Head of caudate nucleus (tissue), 42 donors: Measurements from ENCODE around the gene SKAP1.
"Not testable (repeated sequence)": the region's sequence is repeated elsewhere in the genome, so short reads cannot be mapped to it uniquely, and the experiment has no call there.

ENCODE experiments used
- DNase-seq, 42 donors: peaks; one replicate each; pipeline versions ENCODE4 v3.0.0 to v3.0.0-alpha.2; 2020 to 2021; ENCODE audit warnings: mixed read lengths in 7 of 42
- intact Hi-C: fragments of 100-400 bp; cut with DNase I; formaldehyde crosslinking; loops from one replicate; pipeline ENCODE4 v1.15.0; 2022

The SKAP1 gene

DNA sequence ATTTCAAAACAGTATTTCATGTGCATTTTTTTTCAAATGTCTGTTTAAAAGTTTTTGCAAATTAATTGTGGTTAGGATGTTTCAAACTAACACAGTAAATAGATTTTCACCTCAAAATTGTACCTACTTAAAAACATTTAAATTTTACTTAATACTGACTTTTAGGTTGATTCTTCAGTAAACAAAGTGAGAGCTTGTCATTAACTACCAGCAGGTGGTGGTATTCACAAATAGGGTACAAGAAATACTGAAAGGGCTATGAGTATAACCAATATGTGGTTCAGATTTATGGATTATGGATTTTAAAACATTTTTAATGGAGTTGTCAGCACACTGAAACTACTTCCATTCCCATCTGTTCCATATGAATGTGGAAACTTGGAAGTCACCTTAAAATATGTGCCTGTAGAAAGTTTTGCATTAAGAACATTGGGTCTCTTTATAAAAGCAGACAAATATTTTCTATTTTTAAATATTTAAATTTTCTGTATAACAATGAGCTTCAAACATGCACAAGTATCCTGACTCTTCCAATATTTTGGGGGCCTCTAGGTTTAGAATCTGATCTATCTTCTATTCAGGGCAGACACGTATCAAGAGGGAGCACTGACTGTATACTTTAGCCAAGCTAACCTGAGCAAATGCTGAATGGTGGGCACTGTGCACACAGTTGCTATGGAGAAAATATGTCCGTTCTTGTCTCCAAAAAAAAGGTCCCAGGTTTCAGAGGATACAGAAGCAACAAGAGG lies 166.9 kb downstream of the SKAP1 start:
- no peak for DNase-seq

GRCh38 chr17:48261297-48261880 lies 168.6 kb downstream of the SKAP1 start:
- DNase-seq, result no peak
- intact Hi-C loops, result no loop called here

More for the DNA sequence above, 166.9 kb downstream of the SKAP1 start:
- intact Hi-C loops, result no loop called here

GRCh38 chr17:48259694-48260291 lies 170.2 kb downstream of the SKAP1 start:
- intact Hi-C loops, result no loop called here
- DNase-seq, result peak in 1 of 42 donors; percentile 5

DNA sequence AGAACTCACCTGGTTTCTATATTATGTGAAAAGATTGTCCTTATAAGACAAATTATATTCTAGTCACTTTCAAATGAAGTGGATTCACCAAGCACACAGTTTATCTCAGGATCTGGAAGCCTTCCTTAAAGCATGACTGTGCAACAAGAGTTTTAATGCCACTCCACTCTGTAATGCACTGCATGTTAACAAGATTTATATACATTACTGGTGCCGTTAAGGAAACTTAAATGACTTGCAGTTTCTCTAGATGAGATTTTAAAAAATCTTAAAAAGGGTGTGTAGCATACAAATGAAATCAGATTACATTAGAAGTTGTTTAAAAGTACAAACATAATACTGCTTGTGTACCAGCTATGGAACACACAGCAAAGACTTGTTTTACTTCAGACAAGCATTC lies 171.7 kb downstream of the SKAP1 start:
- no peak for DNase-seq

DNA sequence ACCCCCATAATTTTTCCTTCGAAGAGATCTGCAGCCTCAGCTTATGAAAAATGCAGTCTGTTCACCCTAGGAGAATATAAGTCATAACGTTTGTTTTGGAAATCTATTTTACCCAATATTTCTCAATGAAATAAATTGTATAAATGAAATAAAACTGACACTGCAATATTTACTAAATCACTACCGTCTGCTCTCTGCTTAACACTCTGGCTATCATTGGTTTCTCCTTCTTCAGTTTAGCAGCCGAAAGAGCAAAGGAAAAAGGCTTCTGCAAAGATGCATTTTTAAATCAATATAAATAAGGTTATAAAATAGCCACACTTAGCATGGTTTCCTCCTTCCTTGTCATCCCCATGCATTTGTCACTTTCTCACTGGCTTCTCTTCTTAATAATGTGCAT lies 174.3 kb downstream of the SKAP1 start:
- intact Hi-C loops, result no loop called here

More for the DNA sequence above, 171.7 kb downstream of the SKAP1 start:
- intact Hi-C loops, result no loop called here

GRCh38 chr17:48254896-48255295 lies 175.1 kb downstream of the SKAP1 start:
- DNase-seq, result no peak
- intact Hi-C loops, result no loop called here

More for the DNA sequence above, 174.3 kb downstream of the SKAP1 start:
- DNase-seq, result no peak

- intact Hi-C loops, result no loop called here
- DNase-seq, result no peak
Observed at GRCh38 chr17:48253975-48254374, 176.0 kb downstream of the SKAP1 start.

DNA sequence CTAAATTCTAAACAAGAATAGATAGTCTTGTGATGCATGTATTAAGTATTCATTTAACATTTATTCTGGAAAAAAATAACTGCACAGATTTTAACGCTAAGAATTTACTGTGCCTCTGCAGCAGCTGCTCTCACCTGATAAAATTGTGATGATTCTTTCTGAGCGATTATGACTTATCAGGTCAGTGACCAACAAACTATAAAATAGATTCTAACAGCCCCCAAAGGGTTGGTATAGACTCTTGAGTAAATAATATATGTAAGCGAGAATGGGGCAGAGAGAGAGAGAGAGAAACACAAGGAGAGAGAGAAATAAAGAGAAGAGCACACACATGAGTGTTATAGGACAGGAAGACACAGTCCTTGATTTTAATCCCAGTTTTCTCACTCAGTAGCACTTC lies 178.1 kb downstream of the SKAP1 start:
- DNase-seq, result no peak
- intact Hi-C loops, result no loop called here

DNA sequence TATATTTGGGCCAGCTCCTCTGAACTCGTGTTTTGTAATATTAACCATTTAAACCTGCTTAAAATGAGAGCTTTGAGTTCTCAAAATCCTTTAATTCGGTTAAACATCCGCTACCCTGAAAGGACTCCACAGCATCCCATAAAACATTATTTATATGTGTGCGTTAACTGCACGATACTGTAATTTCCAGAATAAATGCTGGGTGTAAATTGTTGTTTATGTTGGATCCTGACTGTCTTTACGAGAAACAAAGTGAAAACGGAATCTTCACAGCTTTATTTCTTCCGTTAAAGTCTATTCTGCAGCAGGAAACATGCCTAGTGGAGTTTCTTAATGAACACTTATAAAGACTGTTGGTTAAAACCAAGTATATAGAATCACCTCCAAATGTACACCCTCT lies 179.1 kb downstream of the SKAP1 start:
- no peak for DNase-seq
- intact Hi-C loops, result no loop called here

GRCh38 chr17:48250059-48250458 lies 180.0 kb downstream of the SKAP1 start:
- intact Hi-C loops, DNase-seq: not testable (repeated sequence)

GRCh38 chr17:48247603-48248002 lies 182.4 kb downstream of the SKAP1 start:
- no peak for DNase-seq
- intact Hi-C loops, result no loop called here

GRCh38 chr17:48247038-48247437 lies 183.0 kb downstream of the SKAP1 start:
- no peak for DNase-seq
- intact Hi-C loops, result no loop called here

GRCh38 chr17:48246612-48247011 lies 183.4 kb downstream of the SKAP1 start:
- DNase-seq, result no peak
- intact Hi-C loops, result no loop called here

GRCh38 chr17:48245465-48246033 lies 184.5 kb downstream of the SKAP1 start:
- intact Hi-C loops, DNase-seq: not testable (repeated sequence)

DNA sequence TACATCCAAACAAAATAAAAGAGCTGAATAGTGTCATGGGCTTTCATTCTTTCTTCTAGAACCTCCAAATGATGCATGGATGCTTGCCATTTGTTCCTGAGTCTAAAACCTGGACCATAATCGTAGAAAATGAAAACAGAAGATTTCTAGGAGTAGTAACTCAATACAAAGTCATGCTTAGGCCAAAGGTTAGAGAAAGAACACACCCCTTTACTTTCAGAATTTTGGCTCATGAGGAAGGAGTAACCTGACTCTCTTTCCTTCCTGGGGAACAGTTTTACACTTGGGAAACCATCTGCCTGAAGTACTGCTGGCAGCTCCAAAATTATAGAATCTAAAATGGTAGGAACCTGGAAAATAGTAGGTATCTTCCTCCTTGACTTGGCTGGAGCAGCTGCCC lies 185.2 kb downstream of the SKAP1 start:
- intact Hi-C loops, result no loop called here
- no peak for DNase-seq

GRCh38 chr17:48244121-48244711 lies 185.8 kb downstream of the SKAP1 start:
- intact Hi-C loops, result no loop called here
- no peak for DNase-seq

GRCh38 chr17:48241770-48242497 lies 188.1 kb downstream of the SKAP1 start:
- no peak for DNase-seq
- intact Hi-C loops, result no loop called here

DNA sequence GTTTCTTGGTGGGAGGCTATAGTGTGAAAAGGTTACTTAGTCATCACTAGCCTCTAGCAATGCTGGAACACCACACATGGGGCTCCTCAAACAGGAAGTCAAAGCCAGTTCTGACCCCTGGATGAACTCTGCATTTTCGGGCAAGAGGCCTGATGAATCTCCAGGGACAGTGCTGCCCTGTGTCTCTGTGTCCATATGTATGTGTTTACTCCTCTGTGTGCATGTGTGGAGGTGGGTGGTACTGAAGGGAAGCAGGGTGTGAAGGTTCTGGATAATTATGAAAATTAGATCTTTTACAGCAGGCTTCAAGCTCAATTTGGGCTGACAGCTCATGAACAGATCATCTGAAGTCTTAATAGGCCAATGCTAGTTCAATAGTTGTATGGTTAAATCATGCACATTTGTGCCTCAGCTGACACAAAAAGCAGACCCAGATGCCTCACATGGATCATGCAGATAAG lies 188.9 kb downstream of the SKAP1 start:
- intact Hi-C loops, result no loop called here
- peak in 3 of 42 donors; percentile 4 to 7 (median 5) for DNase-seq

DNA sequence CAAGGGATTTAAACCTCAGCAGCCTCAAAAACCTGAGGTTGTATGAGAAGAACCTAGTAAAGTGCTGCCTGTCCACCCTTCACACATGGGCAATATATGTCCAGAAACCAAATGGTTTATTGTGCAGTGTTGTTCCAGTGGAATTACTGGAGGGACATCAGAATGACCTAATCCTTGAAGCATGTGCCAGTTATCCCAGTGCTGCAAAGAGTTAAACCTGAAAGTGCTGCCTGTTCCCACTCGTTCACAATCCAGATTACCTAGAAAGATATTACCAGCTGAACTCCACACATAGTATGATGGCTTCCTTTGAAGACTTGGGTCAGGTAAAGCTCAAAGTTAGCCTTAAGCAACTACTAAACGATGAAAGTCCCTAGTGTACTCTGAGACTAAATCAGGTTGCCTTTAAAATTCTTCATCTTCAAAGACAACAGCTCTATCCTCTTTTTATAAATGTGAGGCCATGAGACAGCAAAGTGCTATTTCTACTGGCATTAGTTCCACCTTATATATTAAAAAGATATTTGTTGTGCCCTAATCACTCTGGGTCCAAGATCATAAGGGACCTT lies 189.4 kb downstream of the SKAP1 start:
- intact Hi-C loops, result no loop called here
- DNase-seq, result no peak
